IMR-90 (cell line): ENCODE data around the gene UNC13A. TPM values are rescaled to one million over a fixed set of nuclear protein-coding genes. Genes with fewer than 3 reads are reported as not detected.

Experiments
- ATAC-seq: fragments of 200-7000 bp; cut with Tn5 transposase; 2 replicates; pipeline ENCODE4 v1.9.1; 2020; ENCODE audit warnings: low read depth, mild to moderate bottlenecking, moderate library complexity
- BruUV-seq: library from RNA; stranded (reverse); fragments of 400-500 nt; replicated peaks from 2 replicates; lab custom pipeline; 2021; lab: Mats Ljungman, UMichigan
- CTCF ChIA-PET: fragments of 300-600 bp; formaldehyde crosslinking; extraction: SDS; loops from one replicate; lab custom pipeline; 2021; ENCODE audit warnings: antibody characterized with exemption; lab: Yijun Ruan, JAX
- POLR2A ChIA-PET: fragments of 300-600 bp; sonication (Branson Sonifier 250); formaldehyde crosslinking; loops from one replicate; lab custom pipeline; 2022; ENCODE audit warnings: antibody characterized with exemption; ENCODE audit not compliant: unreplicated experiment; lab: Charles Lee
- DNase-seq: peaks from one replicate; pipeline ENCODE4 v3.0.0; 2013
- H2AFZ ChIP-seq: replicated peaks from 2 replicates; pipeline ENCODE3; 2013; ENCODE audit warnings: low read length, mild to moderate bottlenecking; ENCODE audit not compliant: poor library complexity
- H2AK5ac ChIP-seq: 2 replicates; pipeline ENCODE4 v1.6.1; 2013; ENCODE audit warnings: low read depth, low read length, inconsistent platforms
- H2AK9ac ChIP-seq: replicated peaks from 2 replicates; pipeline ENCODE3; 2013; ENCODE audit warnings: mild to moderate bottlenecking, low read depth, low read length, moderate library complexity; ENCODE audit not compliant: poor library complexity
- H2BK120ac ChIP-seq: 2 replicates; pipeline ENCODE4 v1.6.1; 2013; ENCODE audit warnings: low read depth, low read length, inconsistent platforms
- H2BK15ac ChIP-seq: 3 replicates; pipeline ENCODE4 v1.6.1; 2013; ENCODE audit warnings: low read depth, low read length, inconsistent platforms
- H2BK20ac ChIP-seq: 2 replicates; pipeline ENCODE4 v1.6.1; 2013; ENCODE audit warnings: low read depth, mild to moderate bottlenecking, inconsistent platforms, low read length, moderate library complexity
- H2BK5ac ChIP-seq: 2 replicates; pipeline ENCODE4 v1.6.1; 2013; ENCODE audit warnings: mild to moderate bottlenecking, low read depth, low read length, inconsistent platforms; ENCODE audit not compliant: poor library complexity, severe bottlenecking
- H3K14ac ChIP-seq: replicated peaks from 2 replicates; pipeline ENCODE4 v1.6.1; 2013; ENCODE audit warnings: low read depth, low read length, inconsistent platforms
- H3K18ac ChIP-seq: 2 replicates; pipeline ENCODE4 v1.6.1; 2013; ENCODE audit warnings: low read depth, low read length, control low read depth
- H3K23ac ChIP-seq: 2 replicates; pipeline ENCODE4 v1.6.1; 2013; ENCODE audit warnings: low read depth, low read length, inconsistent platforms
- H3K27ac ChIP-seq: 2 replicates; pipeline ENCODE4 v1.5.1; 2013; ENCODE audit warnings: mild to moderate bottlenecking, control low read depth, low read length; ENCODE audit not compliant: insufficient read depth
- H3K27me3 ChIP-seq: 2 replicates; pipeline ENCODE4 v1.6.1; 2013; ENCODE audit warnings: low read length; ENCODE audit not compliant: control insufficient read depth, insufficient read depth
- H3K36me3 ChIP-seq: 2 replicates; pipeline ENCODE4 v1.6.1; 2013; ENCODE audit warnings: low read length, mixed read lengths; ENCODE audit not compliant: control insufficient read depth, insufficient read depth
- H3K4ac ChIP-seq: 2 replicates; pipeline ENCODE4 v1.6.1; 2013; ENCODE audit warnings: low read depth, low read length, inconsistent platforms
- H3K4me1 ChIP-seq: 2 replicates; pipeline ENCODE4 v1.6.1; 2013; ENCODE audit warnings: low read length, mixed read lengths; ENCODE audit not compliant: control insufficient read depth, insufficient read depth
- H3K4me2 ChIP-seq: 2 replicates; pipeline ENCODE4 v1.6.1; 2013; ENCODE audit warnings: low read depth, mild to moderate bottlenecking, control low read depth, low read length, moderate library complexity
- H3K4me3 ChIP-seq: 2 replicates; pipeline ENCODE4 v1.5.1; 2013; ENCODE audit warnings: low read depth, mild to moderate bottlenecking, control low read depth, low read length, moderate library complexity; ENCODE audit not compliant: insufficient read depth
- H3K56ac ChIP-seq: 2 replicates; pipeline ENCODE4 v1.6.1; 2013; ENCODE audit warnings: low read length, inconsistent platforms; ENCODE audit not compliant: insufficient read depth; ENCODE audit errors: extremely low read depth
- H3K79me1 ChIP-seq, 2 experiments: 2 replicates each; pipeline ENCODE4 v1.6.1; 2013; ENCODE audit warnings: low read length in 2 of 2, inconsistent platforms in 1 of 2, low read depth in 1 of 2
- H3K9ac ChIP-seq: 2 replicates; pipeline ENCODE4 v1.6.1; 2013; ENCODE audit warnings: low read depth, low read length, control low read depth
- H3K9me1 ChIP-seq: 2 replicates; pipeline ENCODE4 v1.6.1; 2013; ENCODE audit warnings: low read length, inconsistent platforms; ENCODE audit not compliant: insufficient read depth
- H3K9me3 ChIP-seq: 2 replicates; pipeline ENCODE4 v1.6.1; 2013; ENCODE audit warnings: low read length; ENCODE audit not compliant: control insufficient read depth, insufficient read depth
- H4K20me1 ChIP-seq: 2 replicates; pipeline ENCODE4 v1.6.1; 2013; ENCODE audit warnings: low read length, inconsistent platforms; ENCODE audit not compliant: insufficient read depth
- H4K5ac ChIP-seq: 2 replicates; pipeline ENCODE4 v1.6.1; 2013; ENCODE audit warnings: mild to moderate bottlenecking, low read depth, low read length, control low read depth
- H4K8ac ChIP-seq, 2 experiments: 2 replicates each; pipeline ENCODE4 v1.6.1; 2013; ENCODE audit warnings: low read depth in 2 of 2, low read length in 2 of 2, control low read depth in 1 of 2, inconsistent platforms in 1 of 2
- H4K91ac ChIP-seq: 2 replicates; pipeline ENCODE4 v1.6.1; 2013; ENCODE audit warnings: low read depth, low read length, inconsistent platforms; ENCODE audit not compliant: insufficient read depth
- BHLHE40 ChIP-seq: fragments of 150-350 bp; IDR thresholded peaks from 2 replicates; pipeline ENCODE4 v1.6.1; 2016; ENCODE audit warnings: mild to moderate bottlenecking, low read depth, low read length
- CEBPB ChIP-seq: IDR thresholded peaks from 2 replicates; pipeline ENCODE4 v1.6.1; 2012; ENCODE audit warnings: low read depth, low read length, improper control_type of control experiment
- CHD1 ChIP-seq: IDR thresholded peaks from 2 replicates; pipeline ENCODE4 v1.6.1; 2012; ENCODE audit warnings: low read depth, low read length, improper control_type of control experiment
- CTCF ChIP-seq: conservative IDR thresholded peaks from 2 replicates; pipeline ENCODE4 v1.5.1; 2012; ENCODE audit warnings: mild to moderate bottlenecking, low read depth, low read length, improper control_type of control experiment
- FOS ChIP-seq: fragments of 150-350 bp; IDR thresholded peaks from 2 replicates; pipeline ENCODE4 v1.6.1; 2016; ENCODE audit warnings: low read depth, low read length
- MAFK ChIP-seq: IDR thresholded peaks from 2 replicates; pipeline ENCODE4 v1.6.1; 2012; ENCODE audit warnings: low read depth, low read length, improper control_type of control experiment
- MAZ ChIP-seq: IDR thresholded peaks from 2 replicates; pipeline ENCODE4 v1.6.1; 2012; ENCODE audit warnings: low read depth, mild to moderate bottlenecking, low read length, improper control_type of control experiment, moderate library complexity, borderline replicate concordance
- MXI1 ChIP-seq: IDR thresholded peaks from 2 replicates; pipeline ENCODE4 v1.6.1; 2012; ENCODE audit warnings: low read depth, mild to moderate bottlenecking, low read length, moderate library complexity, borderline replicate concordance
- NFE2L2 ChIP-seq: fragments of 150-350 bp; IDR thresholded peaks from 2 replicates; pipeline ENCODE4 v1.6.1; 2016; ENCODE audit warnings: low read depth, mild to moderate bottlenecking, low read length
- POLR2A ChIP-seq: IDR thresholded peaks from 2 replicates; pipeline ENCODE4 v1.6.1; 2012; ENCODE audit warnings: mild to moderate bottlenecking, low read depth, low read length
- RAD21 ChIP-seq: IDR thresholded peaks from 2 replicates; pipeline ENCODE4 v1.6.1; 2012; ENCODE audit warnings: low read length, improper control_type of control experiment
- RCOR1 ChIP-seq: IDR thresholded peaks from 2 replicates; pipeline ENCODE4 v1.6.1; 2012; ENCODE audit warnings: mild to moderate bottlenecking, low read length, improper control_type of control experiment; ENCODE audit not compliant: insufficient replicate concordance
- RFX5 ChIP-seq: IDR thresholded peaks from 2 replicates; pipeline ENCODE4 v1.8.0; 2012; ENCODE audit warnings: low read depth, mild to moderate bottlenecking, low read length, moderate library complexity
- SMC3 ChIP-seq: fragments of 150-350 bp; IDR thresholded peaks from 2 replicates; pipeline ENCODE4 v1.6.1; 2016; ENCODE audit warnings: low read depth, mild to moderate bottlenecking, antibody characterized with exemption, low read length, moderate library complexity
- USF2 ChIP-seq: fragments of 150-350 bp; IDR thresholded peaks from 2 replicates; pipeline ENCODE4 v1.6.1; 2017; ENCODE audit warnings: mild to moderate bottlenecking, antibody characterized with exemption, low read length, low read depth
- WGBS, 2 experiments: methylation state at CpG; one replicate each; pipeline versions ENCODE4 v1.1.5 to v1.1.7; 2013; ENCODE audit warnings: missing lambda C conversion rate in 2 of 2; ENCODE audit not compliant: insufficient read length in 1 of 2; ENCODE audit errors: extremely low coverage in 2 of 2; 5-methylcytosine and 5-hydroxymethylcytosine counted together
- dilution Hi-C: fragments of 300-500 bp; cut with HindIII; formaldehyde crosslinking; loops from one replicate; pipeline ENCODE4 v1.14.3; 2018; ENCODE audit warnings: low sequenced_read_pairs; ENCODE audit not compliant: unreplicated experiment
- in situ Hi-C: fragments of 300-500 bp; cut with MboI; formaldehyde crosslinking; loops from 3 replicates; pipeline ENCODE4 v1.14.3; 2019; ENCODE audit warnings: low sequenced_read_pairs, inconsistent platforms, mixed read lengths
- intact Hi-C: fragments of 100-400 bp; cut with micrococcal nuclease; formaldehyde crosslinking; loops from 2 replicates; pipeline ENCODE4 v1.10.0; 2022
- polyA plus RNA-seq, 3 experiments: library from polyadenylated mRNA; depleted of rRNA; stranded (reverse); fragments of >200 nt; gene quantifications; 2 replicates each; pipeline ENCODE4 v1.2.3, GENCODE V29; 2012; ENCODE audit warnings: low replicate concordance in 1 of 3
- total RNA-seq: library from RNA; depleted of rRNA; stranded (reverse); fragments of >200 nt; gene quantifications from 2 replicates; pipeline ENCODE4 v1.2.3, GENCODE V29; 2012
- TF ChIP-seq, protein P1 (sequence below): fragments of 150-350 bp; IDR thresholded peaks from 2 replicates; pipeline ENCODE4 v1.6.1; 2016; ENCODE audit warnings: low read depth, mild to moderate bottlenecking, low read length, moderate library complexity, borderline replicate concordance

UNC13A gene
- total and polyA plus RNA-seq, 2 of the 4 experiments (the other 2 are of a cell fraction), result 0.18 to 0.22 TPM

- CTCF ChIA-PET, result interaction anchor here (0.6 kb wide), 1 partner anchor 94 kb away, joined by 6 read pairs; no protein-coding TSS in a partner anchor
- H3K4me2 ChIP-seq, result no peak overlapping the region
- TF ChIP-seq CTCF (no peak), FOS (no peak), NFE2L2 (no peak), BHLHE40 (no peak), MAFK (no peak), POLR2A (no peak), RFX5 (no peak), CHD1 (no peak), RCOR1 (no peak), RAD21 (no peak), SMC3 (no peak), CEBPB (no peak), USF2 (no peak), MAZ (no peak), MXI1 (no peak)
- TF ChIP-seq, protein P1, sequence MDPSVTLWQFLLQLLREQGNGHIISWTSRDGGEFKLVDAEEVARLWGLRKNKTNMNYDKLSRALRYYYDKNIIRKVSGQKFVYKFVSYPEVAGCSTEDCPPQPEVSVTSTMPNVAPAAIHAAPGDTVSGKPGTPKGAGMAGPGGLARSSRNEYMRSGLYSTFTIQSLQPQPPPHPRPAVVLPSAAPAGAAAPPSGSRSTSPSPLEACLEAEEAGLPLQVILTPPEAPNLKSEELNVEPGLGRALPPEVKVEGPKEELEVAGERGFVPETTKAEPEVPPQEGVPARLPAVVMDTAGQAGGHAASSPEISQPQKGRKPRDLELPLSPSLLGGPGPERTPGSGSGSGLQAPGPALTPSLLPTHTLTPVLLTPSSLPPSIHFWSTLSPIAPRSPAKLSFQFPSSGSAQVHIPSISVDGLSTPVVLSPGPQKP, result no peak
- H2AK5ac ChIP-seq, result no peak overlapping the region
- H3K27me3 ChIP-seq, result no peaks in the 10 kb centered on the region
- no peak overlapping the region for H3K9ac ChIP-seq
- H3K14ac ChIP-seq, result no peak overlapping the region
- ATAC-seq (no peak), DNase-seq (no peak)
- no peak overlapping the region for H4K5ac ChIP-seq
- H2BK20ac ChIP-seq, result no peak overlapping the region
- H3K9me1 ChIP-seq, result no peaks in the 10 kb centered on the region
- POLR2A ChIA-PET, result no interaction called here
- no peak overlapping the region for H2BK5ac ChIP-seq
- no peaks in the 10 kb centered on the region for H4K20me1 ChIP-seq
- no peak overlapping the region for H4K8ac ChIP-seq
- H3K36me3 ChIP-seq, result no peaks in the 10 kb centered on the region
- H3K23ac ChIP-seq, result no peak overlapping the region
- no peak overlapping the region for H3K56ac ChIP-seq
- H4K91ac ChIP-seq, result no peak overlapping the region
- dilution Hi-C loops, result no loop called here
- in situ Hi-C loops, result no loop called here
- H2BK15ac ChIP-seq, result no peak overlapping the region
- H3K79me1 ChIP-seq, result no peaks in the 10 kb centered on the region
- no peak overlapping the region for H2AFZ ChIP-seq
- no TSS peak for BruUV-seq
- no peak overlapping the region for H3K4ac ChIP-seq
- no peaks in the 10 kb centered on the region for H3K4me1 ChIP-seq
- H2BK120ac ChIP-seq, result no peak overlapping the region
- intact Hi-C loops, result no loop called here
- WGBS, 2 experiments, result 87% methylated on average over 3 of the region's 6 CpGs; no CpG with 5 or more reads in 1 of the 2 experiments
- no peak overlapping the region for H3K18ac ChIP-seq
- H3K9me3 ChIP-seq, result no peaks in the 10 kb centered on the region
- H2AK9ac ChIP-seq, result no peak overlapping the region
- no peak overlapping the region for H3K4me3 ChIP-seq
- H3K27ac ChIP-seq, result no peak overlapping the region
These were observed 23.7 kb upstream of the UNC13A start for GRCh38 chr19:17711851-17712250.
